ENCODE results near the gene SELENOK.

Gene SELENOK

GRCh38 chr3:53849916-53850315 is 41.7 kb downstream of the SELENOK start:
- no peak overlapping the region for H3K9ac ChIP-seq (ENCODE audit: low read length)
- H3K36me3 ChIP-seq (ENCODE audit: insufficient read depth, low read length) = no peaks in the 10 kb centered on the region
- H3K4me1 ChIP-seq (ENCODE audit: insufficient read depth, low read length) = no peaks in the 10 kb centered on the region
- no peak overlapping the region for H3K27ac ChIP-seq (ENCODE audit: low read depth, low read length)
- peaks cover 9 to 18% of the 10 kb centered on the region in 2 donors for H3K27me3 ChIP-seq (ENCODE audit: control insufficient read depth in 1 of 2, insufficient read depth in 2 of 2, low read length in 2 of 2)
- H3K9me3 ChIP-seq (ENCODE audit: low read length) = no peaks in the 10 kb centered on the region
- H3K4me3 ChIP-seq (ENCODE audit: low read depth in 1 of 2, low read length in 2 of 2) = no peak overlapping the region

GRCh38 chr3:53846851-53847155 is 44.9 kb downstream of the SELENOK start:
- H3K27me3 ChIP-seq (ENCODE audit: control insufficient read depth in 1 of 2, insufficient read depth in 2 of 2, low read length in 2 of 2) = peaks cover 9 to 18% of the 10 kb centered on the region in 2 donors
- no peak overlapping the region for H3K9ac ChIP-seq (ENCODE audit: low read length)
- no peaks in the 10 kb centered on the region for H3K9me3 ChIP-seq (ENCODE audit: low read length)
- no peak overlapping the region for H3K27ac ChIP-seq (ENCODE audit: low read depth, low read length)
- no peaks in the 10 kb centered on the region for H3K4me1 ChIP-seq (ENCODE audit: insufficient read depth, low read length)
- H3K4me3 ChIP-seq (ENCODE audit: low read depth in 1 of 2, low read length in 2 of 2) = peak overlapping the region in 1 of 2 donors; percentile 61
- H3K36me3 ChIP-seq (ENCODE audit: insufficient read depth, low read length) = no peaks in the 10 kb centered on the region

- peaks cover 9 to 18% of the 10 kb centered on the region in 2 donors for H3K27me3 ChIP-seq (ENCODE audit: control insufficient read depth in 1 of 2, insufficient read depth in 2 of 2, low read length in 2 of 2)
- H3K4me1 ChIP-seq (ENCODE audit: insufficient read depth, low read length) = no peaks in the 10 kb centered on the region
- H3K36me3 ChIP-seq (ENCODE audit: insufficient read depth, low read length) = no peaks in the 10 kb centered on the region
- H3K9me3 ChIP-seq (ENCODE audit: low read length) = no peaks in the 10 kb centered on the region
- no peak within 1 kb of the TSS for H3K9ac ChIP-seq (ENCODE audit: low read length)
- H3K4me3 ChIP-seq (ENCODE audit: low read depth in 1 of 2, low read length in 2 of 2) = peak within 1 kb of the TSS; percentile 54 to 61
- no peak within 1 kb of the TSS for H3K27ac ChIP-seq (ENCODE audit: low read depth, low read length)
Observed at GRCh38 chr3:53846134-53846850, 45.4 kb downstream of the SELENOK start, which contains the start of the genes CHDH and IL17RB. Gene CHDH, minus strand, starts transcription at chr3:53846419. Its CDS starts 22,411 bp downstream, at chr3:53824008. Gene IL17RB, plus strand, starts transcription at chr3:53846568. Its CDS starts 21 bp downstream, at chr3:53846589.

GRCh38 chr3:53845881-53846133 is 45.9 kb downstream of the SELENOK start:
- Histone ChIP-seq H3K9me3 (ENCODE audit: low read length) (no peaks in the 10 kb centered on the region), H3K36me3 (ENCODE audit: insufficient read depth, low read length) (no peaks in the 10 kb centered on the region), H3K9ac (ENCODE audit: low read length) (no peak overlapping the region), H3K4me3 (ENCODE audit: low read depth in 1 of 2, low read length in 2 of 2) (peak overlapping the region; percentile 54 to 61), H3K27me3 (ENCODE audit: control insufficient read depth in 1 of 2, insufficient read depth in 2 of 2, low read length in 2 of 2) (peaks cover 9 to 18% of the 10 kb centered on the region in 2 donors), H3K4me1 (ENCODE audit: insufficient read depth, low read length) (no peaks in the 10 kb centered on the region), H3K27ac (ENCODE audit: low read depth, low read length) (no peak overlapping the region)

- H3K27ac ChIP-seq (ENCODE audit: low read depth, low read length) = no peak overlapping the region
Observed at GRCh38 chr3:53845103-53845880, 46.4 kb downstream of the SELENOK start.

GRCh38 chr3:53844262-53845102 is 47.2 kb downstream of the SELENOK start:
- no peak overlapping the region for H3K9ac ChIP-seq (ENCODE audit: low read length)
- no peaks in the 10 kb centered on the region for H3K4me1 ChIP-seq (ENCODE audit: insufficient read depth, low read length)
- H3K4me3 ChIP-seq (ENCODE audit: low read depth in 1 of 2, low read length in 2 of 2) = no peak overlapping the region
- no peaks in the 10 kb centered on the region for H3K9me3 ChIP-seq (ENCODE audit: low read length)
- no peaks in the 10 kb centered on the region for H3K36me3 ChIP-seq (ENCODE audit: insufficient read depth, low read length)
- H3K27ac ChIP-seq (ENCODE audit: low read depth, low read length) = no peak overlapping the region
- peaks cover 9 to 18% of the 10 kb centered on the region in 2 donors for H3K27me3 ChIP-seq (ENCODE audit: control insufficient read depth in 1 of 2, insufficient read depth in 2 of 2, low read length in 2 of 2)

More at GRCh38 chr3:53845103-53845880, 46.4 kb downstream of the SELENOK start:
- peak overlapping the region; percentile 54 to 61 for H3K4me3 ChIP-seq (ENCODE audit: low read depth in 1 of 2, low read length in 2 of 2)
- H3K4me1 ChIP-seq (ENCODE audit: insufficient read depth, low read length) = no peaks in the 10 kb centered on the region
- H3K9me3 ChIP-seq (ENCODE audit: low read length) = no peaks in the 10 kb centered on the region
- no peak overlapping the region for H3K9ac ChIP-seq (ENCODE audit: low read length)
- H3K27me3 ChIP-seq (ENCODE audit: control insufficient read depth in 1 of 2, insufficient read depth in 2 of 2, low read length in 2 of 2) = peaks cover 9 to 18% of the 10 kb centered on the region in 2 donors
- H3K36me3 ChIP-seq (ENCODE audit: insufficient read depth, low read length) = no peaks in the 10 kb centered on the region

- H3K36me3 ChIP-seq (ENCODE audit: insufficient read depth, low read length) = no peaks in the 10 kb centered on the region
- peaks cover 9 to 13% of the 10 kb centered on the region in 2 donors for H3K27me3 ChIP-seq (ENCODE audit: control insufficient read depth in 1 of 2, insufficient read depth in 2 of 2, low read length in 2 of 2)
- H3K27ac ChIP-seq (ENCODE audit: low read depth, low read length) = no peak overlapping the region
- no peaks in the 10 kb centered on the region for H3K4me1 ChIP-seq (ENCODE audit: insufficient read depth, low read length)
- no peaks in the 10 kb centered on the region for H3K9me3 ChIP-seq (ENCODE audit: low read length)
- no peak overlapping the region for H3K4me3 ChIP-seq (ENCODE audit: low read depth in 1 of 2, low read length in 2 of 2)
- H3K9ac ChIP-seq (ENCODE audit: low read length) = no peak overlapping the region
Observed at GRCh38 chr3:53843195-53844177, 48.2 kb downstream of the SELENOK start.

- Histone ChIP-seq H3K27me3 (ENCODE audit: control insufficient read depth in 1 of 2, insufficient read depth in 2 of 2, low read length in 2 of 2) (peaks cover 9 to 12% of the 10 kb centered on the region in 2 donors), H3K9ac (ENCODE audit: low read length) (no peak overlapping the region), H3K4me1 (ENCODE audit: insufficient read depth, low read length) (no peaks in the 10 kb centered on the region), H3K27ac (ENCODE audit: low read depth, low read length) (no peak overlapping the region), H3K9me3 (ENCODE audit: low read length) (no peaks in the 10 kb centered on the region), H3K36me3 (ENCODE audit: insufficient read depth, low read length) (no peaks in the 10 kb centered on the region), H3K4me3 (ENCODE audit: low read depth in 1 of 2, low read length in 2 of 2) (no peak overlapping the region)
Observed at GRCh38 chr3:53842436-53843194, 49.0 kb downstream of the SELENOK start.

- Histone ChIP-seq H3K27ac (ENCODE audit: low read depth, low read length) (no peak overlapping the region), H3K9ac (ENCODE audit: low read length) (no peak overlapping the region)
Observed at GRCh38 chr3:53841296-53841695, 50.4 kb downstream of the SELENOK start.

GRCh38 chr3:53837331-53837730 is 54.3 kb downstream of the SELENOK start:
- Histone ChIP-seq H3K4me3 (ENCODE audit: low read depth in 1 of 2, low read length in 2 of 2) (no peak overlapping the region), H3K9ac (ENCODE audit: low read length) (no peak overlapping the region), H3K27ac (ENCODE audit: low read depth, low read length) (no peak overlapping the region), H3K4me1 (ENCODE audit: insufficient read depth, low read length) (no peaks in the 10 kb centered on the region), H3K27me3 (ENCODE audit: control insufficient read depth in 1 of 2, insufficient read depth in 2 of 2, low read length in 2 of 2) (no peaks in the 10 kb centered on the region), H3K9me3 (ENCODE audit: low read length) (no peaks in the 10 kb centered on the region), H3K36me3 (ENCODE audit: insufficient read depth, low read length) (no peaks in the 10 kb centered on the region)

More at GRCh38 chr3:53841296-53841695, 50.4 kb downstream of the SELENOK start:
- Histone ChIP-seq H3K36me3 (ENCODE audit: insufficient read depth, low read length) (no peaks in the 10 kb centered on the region), H3K4me1 (ENCODE audit: insufficient read depth, low read length) (no peaks in the 10 kb centered on the region), H3K27me3 (ENCODE audit: control insufficient read depth in 1 of 2, insufficient read depth in 2 of 2, low read length in 2 of 2) (peaks cover 0 to 1% of the 10 kb centered on the region in 2 donors), H3K9me3 (ENCODE audit: low read length) (no peaks in the 10 kb centered on the region), H3K4me3 (ENCODE audit: low read depth in 1 of 2, low read length in 2 of 2) (no peak overlapping the region)
